ENCODE data around the gene VWDE. TPM values are rescaled to one million over a fixed set of nuclear protein-coding genes. Genes with fewer than 3 reads are reported as not detected.

VWDE gene
- polyA plus RNA-seq, 3 donors: not detected

GRCh38 chr7:12320241-12320986 lies 83.3 kb downstream of the VWDE start:
- Histone ChIP-seq H3K4me2 (replicated peaks; ENCODE audit: extremely low read depth, low read length, poor library complexity, severe bottlenecking) (no peak overlapping the region), H3K27me3 (ENCODE audit: control insufficient read depth in 2 of 2, insufficient read depth in 2 of 2, low read length in 2 of 2) (no peaks in the 10 kb centered on the region), H4K20me1 (ENCODE audit: insufficient read depth, low read length) (no peaks in the 10 kb centered on the region), H3K79me2 (ENCODE audit: insufficient read depth, low read length) (no peaks in the 10 kb centered on the region), H3K36me3 (replicated peaks in 1 of 2; ENCODE audit: control insufficient read depth in 1 of 2, insufficient read depth in 2 of 2, low read length in 2 of 2) (no peaks in the 10 kb centered on the region), H3K4me1 (ENCODE audit: control insufficient read depth in 1 of 2, insufficient read depth in 2 of 2, low read length in 2 of 2) (no peaks in the 10 kb centered on the region), H3K4me3 (replicated peaks in 1 of 3; ENCODE audit: low read depth in 2 of 3, low read length in 3 of 3) (no peak overlapping the region), H3K9me3 (replicated peaks in 1 of 2; ENCODE audit: control insufficient read depth in 1 of 2, insufficient read depth in 1 of 2, low read length in 2 of 2) (no peaks in the 10 kb centered on the region), H3K9ac (ENCODE audit: insufficient read depth, low read length, poor library complexity, severe bottlenecking) (no peak overlapping the region), H2AFZ (ENCODE audit: insufficient read depth, low read depth, low read length, poor library complexity, severe bottlenecking) (no peak overlapping the region), H3K27ac (ENCODE audit: low read depth in 1 of 2, low read length in 2 of 2) (no peak overlapping the region)
- Mint-ChIP-seq H3K27me3 (ENCODE audit: low read depth in 3 of 3) (no peaks in the 10 kb centered on the region), H3K9me3 (no peaks in the 10 kb centered on the region), H3K4me1 (no peaks in the 10 kb centered on the region), H3K27ac (no peak overlapping the region), H3K4me3 (no peak overlapping the region), H3K36me3 (no peaks in the 10 kb centered on the region)
- TF ChIP-seq CTCF (IDR thresholded peaks at IDR 0.05): no peak
- no peak for DNase-seq
- intact Hi-C loops (cut with micrococcal nuclease): loop anchor here in 1 of 2 donors (10.0 kb wide), 1 partner anchor 256 kb away; no protein-coding TSS in a partner anchor
- 93% methylated on average over 2 of the region's 2 CpGs for WGBS (ENCODE audit: insufficient coverage)

- Mint-ChIP-seq H3K27ac (no peak overlapping the region), H3K36me3 (no peaks in the 10 kb centered on the region), H3K4me1 (peaks cover 3% of the 10 kb centered on the region), H3K9me3 (no peaks in the 10 kb centered on the region), H3K4me3 (no peak overlapping the region), H3K27me3 (ENCODE audit: low read depth in 3 of 3) (peaks cover 0 to 1% (median 0%) of the 10 kb centered on the region in 3 donors)
- WGBS (ENCODE audit: insufficient coverage): no CpG with 5 or more reads among the region's 1 CpG
- Histone ChIP-seq H3K9ac (ENCODE audit: insufficient read depth, low read length, poor library complexity, severe bottlenecking) (no peak overlapping the region), H3K27me3 (ENCODE audit: control insufficient read depth in 2 of 2, insufficient read depth in 2 of 2, low read length in 2 of 2) (no peaks in the 10 kb centered on the region), H2AFZ (ENCODE audit: insufficient read depth, low read depth, low read length, poor library complexity, severe bottlenecking) (no peak overlapping the region), H3K4me1 (ENCODE audit: control insufficient read depth in 1 of 2, insufficient read depth in 2 of 2, low read length in 2 of 2) (no peaks in the 10 kb centered on the region), H4K20me1 (ENCODE audit: insufficient read depth, low read length) (no peaks in the 10 kb centered on the region), H3K27ac (ENCODE audit: low read depth in 1 of 2, low read length in 2 of 2) (no peak overlapping the region), H3K4me3 (replicated peaks in 1 of 3; ENCODE audit: low read depth in 2 of 3, low read length in 3 of 3) (no peak overlapping the region), H3K4me2 (replicated peaks; ENCODE audit: extremely low read depth, low read length, poor library complexity, severe bottlenecking) (no peak overlapping the region), H3K36me3 (replicated peaks in 1 of 2; ENCODE audit: control insufficient read depth in 1 of 2, insufficient read depth in 2 of 2, low read length in 2 of 2) (no peaks in the 10 kb centered on the region), H3K9me3 (replicated peaks in 1 of 2; ENCODE audit: control insufficient read depth in 1 of 2, insufficient read depth in 1 of 2, low read length in 2 of 2) (no peaks in the 10 kb centered on the region), H3K79me2 (ENCODE audit: insufficient read depth, low read length) (no peaks in the 10 kb centered on the region)
- intact Hi-C loops (cut with micrococcal nuclease): no loop called here
- DNase-seq: no peak
- no peak for TF ChIP-seq CTCF (IDR thresholded peaks at IDR 0.05)
Measured at GRCh38 chr7:12317675-12318074, 86.0 kb downstream of the VWDE start.
